GM19240 (cell line): ENCODE data around the gene GPR18.
"Not testable (repeated sequence)": the region's sequence is repeated elsewhere in the genome, so short reads cannot be mapped to it uniquely, and the experiment has no call there.

ENCODE experiments used
- DNase-seq: peaks from one replicate; pipeline ENCODE4 v3.0.0; 2011; ENCODE audit warnings: low spot score; ENCODE audit not compliant: insufficient read length

Gene GPR18

GRCh38 chr13:99230991-99231390 lies 27.2 kb downstream of the GPR18 start:
- no peak for DNase-seq

- DNase-seq, result not testable (repeated sequence)
These were observed 27.6 kb downstream of the GPR18 start for GRCh38 chr13:99230588-99230987.

GRCh38 chr13:99228737-99229691 lies 29.2 kb downstream of the GPR18 start:
- no peak for DNase-seq

GRCh38 chr13:99227909-99228688 lies 30.1 kb downstream of the GPR18 start:
- DNase-seq, result no peak

GRCh38 chr13:99227331-99227900 lies 30.8 kb downstream of the GPR18 start:
- DNase-seq, result no peak

GRCh38 chr13:99226513-99226912 lies 31.7 kb downstream of the GPR18 start:
- no peak for DNase-seq

GRCh38 chr13:99225078-99225477 lies 33.1 kb downstream of the GPR18 start:
- no peak for DNase-seq

GRCh38 chr13:99224021-99224420 lies 34.2 kb downstream of the GPR18 start:
- DNase-seq, result no peak

GRCh38 chr13:99223587-99223986 lies 34.6 kb downstream of the GPR18 start:
- DNase-seq, result no peak

GRCh38 chr13:99221567-99222239 lies 36.5 kb downstream of the GPR18 start:
- no peak for DNase-seq

- DNase-seq, result no peak
These were observed 37.8 kb downstream of the GPR18 start for GRCh38 chr13:99220199-99220935.

GRCh38 chr13:99218969-99219368 lies 39.2 kb downstream of the GPR18 start:
- no peak for DNase-seq

GRCh38 chr13:99218545-99218944 lies 39.6 kb downstream of the GPR18 start:
- no peak for DNase-seq

- no peak for DNase-seq
These were observed 40.1 kb downstream of the GPR18 start for GRCh38 chr13:99218126-99218525.

GRCh38 chr13:99217461-99218110 lies 40.6 kb downstream of the GPR18 start:
- no peak for DNase-seq

- DNase-seq, result no peak
These were observed 42.9 kb downstream of the GPR18 start for GRCh38 chr13:99215184-99215830.

- DNase-seq, result no peak
These were observed 43.4 kb downstream of the GPR18 start for GRCh38 chr13:99214731-99215130.

GRCh38 chr13:99214232-99214631 lies 43.9 kb downstream of the GPR18 start:
- no peak for DNase-seq

GRCh38 chr13:99211421-99212035 lies 46.7 kb downstream of the GPR18 start:
- DNase-seq, result no peak
